H9 (cell line): Measurements from ENCODE around the gene TCN2. TPM values are rescaled to one million over a fixed set of nuclear protein-coding genes. Genes with fewer than 3 reads are reported as not detected.

Experiments used
- DNase-seq: peaks from one replicate; pipeline ENCODE4 v3.0.0-alpha.2; 2017
- H2AFZ ChIP-seq: one replicate; pipeline ENCODE4 v1.6.1; 2013; ENCODE audit warnings: mild to moderate bottlenecking, low read length, control low read depth, moderate library complexity
- H2AK5ac ChIP-seq: 2 replicates; pipeline ENCODE4 v1.6.1; 2013; ENCODE audit warnings: low read length, control low read depth, mixed read lengths; ENCODE audit not compliant: insufficient read length
- H2BK120ac ChIP-seq: one replicate; pipeline ENCODE4 v1.6.1; 2013; ENCODE audit warnings: low read depth, mild to moderate bottlenecking, low read length, control low read depth, inconsistent platforms; ENCODE audit not compliant: poor library complexity, severe bottlenecking
- H2BK12ac ChIP-seq: 2 replicates; pipeline ENCODE4 v1.6.1; 2013; ENCODE audit warnings: low read length, control low read depth, mixed read lengths, low read depth; ENCODE audit not compliant: insufficient read length
- H2BK15ac ChIP-seq: 2 replicates; pipeline ENCODE4 v1.6.1; 2013; ENCODE audit warnings: low read depth, low read length, control low read depth
- H2BK20ac ChIP-seq: one replicate; pipeline ENCODE4 v1.6.1; 2013; ENCODE audit warnings: low read depth, mild to moderate bottlenecking, low read length, control low read depth, inconsistent platforms; ENCODE audit not compliant: poor library complexity, severe bottlenecking
- H2BK5ac ChIP-seq: 2 replicates; pipeline ENCODE4 v1.6.1; 2013; ENCODE audit warnings: low read length, control low read depth, mixed read lengths; ENCODE audit not compliant: insufficient read length
- H3K14ac ChIP-seq: 2 replicates; pipeline ENCODE4 v1.6.1; 2013; ENCODE audit warnings: low read length, control low read depth; ENCODE audit not compliant: insufficient read depth
- H3K18ac ChIP-seq: 2 replicates; pipeline ENCODE4 v1.6.1; 2013; ENCODE audit warnings: low read depth, mild to moderate bottlenecking, mixed read lengths, low read length, control low read depth; ENCODE audit not compliant: insufficient read length
- H3K23ac ChIP-seq: 2 replicates; pipeline ENCODE4 v1.6.1; 2013; ENCODE audit warnings: low read length, control low read depth, mixed read lengths, low read depth; ENCODE audit not compliant: insufficient read length
- H3K23me2 ChIP-seq: 2 replicates; pipeline ENCODE4 v1.6.1; 2013; ENCODE audit warnings: low read depth, mild to moderate bottlenecking, mixed read lengths, low read length, control low read depth; ENCODE audit not compliant: insufficient read length, poor library complexity, severe bottlenecking
- H3K27ac ChIP-seq: 2 replicates; pipeline ENCODE4 v1.5.1; 2013; ENCODE audit warnings: low read length, control low read depth, mixed read lengths, low read depth; ENCODE audit not compliant: insufficient read length
- H3K27me3 ChIP-seq: 2 replicates; pipeline ENCODE4 v1.6.1; 2013; ENCODE audit warnings: low read length, control low read depth, inconsistent platforms; ENCODE audit not compliant: insufficient read depth
- H3K4ac ChIP-seq: 2 replicates; pipeline ENCODE4 v1.6.1; 2013; ENCODE audit warnings: low read depth, mild to moderate bottlenecking, control low read depth, inconsistent platforms, low read length, moderate library complexity
- H3K4me1 ChIP-seq: 2 replicates; pipeline ENCODE4 v1.6.1; 2013; ENCODE audit warnings: low read length, control low read depth, inconsistent platforms; ENCODE audit not compliant: insufficient read depth
- H3K4me2 ChIP-seq: 2 replicates; pipeline ENCODE4 v1.6.1; 2013; ENCODE audit warnings: low read length, control low read depth, mixed read lengths; ENCODE audit not compliant: insufficient read length, insufficient read depth
- H3K56ac ChIP-seq: 2 replicates; pipeline ENCODE4 v1.6.1; 2013; ENCODE audit warnings: low read depth, mild to moderate bottlenecking, mixed read lengths, low read length, control low read depth; ENCODE audit not compliant: insufficient read length
- H3K79me1 ChIP-seq: 2 replicates; pipeline ENCODE4 v1.6.1; 2013; ENCODE audit warnings: low read depth, mild to moderate bottlenecking, moderate library complexity, low read length, control low read depth, inconsistent platforms; ENCODE audit not compliant: insufficient read depth, poor library complexity, severe bottlenecking
- H3K79me2 ChIP-seq: 2 replicates; pipeline ENCODE4 v1.6.1; 2013; ENCODE audit warnings: low read length, control low read depth, inconsistent platforms; ENCODE audit not compliant: insufficient read depth
- H3K9ac ChIP-seq: 2 replicates; pipeline ENCODE4 v1.6.1; 2013; ENCODE audit warnings: low read length, control low read depth, mixed read lengths; ENCODE audit not compliant: insufficient read length; ENCODE audit errors: extremely low read depth
- H3K9me3 ChIP-seq: one replicate; pipeline ENCODE4 v1.6.1; 2013; ENCODE audit warnings: low read depth, low read length, inconsistent platforms; ENCODE audit not compliant: control insufficient read depth
- H3T11ph ChIP-seq: one replicate; pipeline ENCODE4 v1.6.1; 2013; ENCODE audit warnings: mild to moderate bottlenecking, low read length, control low read depth, inconsistent platforms
- H4K20me1 ChIP-seq: one replicate; pipeline ENCODE4 v1.6.1; 2013; ENCODE audit not compliant: control insufficient read depth, insufficient read length, insufficient read depth
- H4K5ac ChIP-seq: 2 replicates; pipeline ENCODE4 v1.6.1; 2013; ENCODE audit warnings: low read depth, mild to moderate bottlenecking, mixed read lengths, low read length, control low read depth; ENCODE audit not compliant: insufficient read length
- H4K8ac ChIP-seq: replicated peaks from 2 replicates; pipeline ENCODE4 v1.6.1; 2013; ENCODE audit warnings: low read length, control low read depth, mixed read lengths, low read depth; ENCODE audit not compliant: insufficient read length
- H4K91ac ChIP-seq: 2 replicates; pipeline ENCODE4 v1.6.1; 2013; ENCODE audit warnings: low read depth, mild to moderate bottlenecking, moderate library complexity, mixed read lengths, low read length, control low read depth; ENCODE audit not compliant: insufficient read length
- H3K27ac Mint-ChIP-seq, 3 experiments: 2 replicates in 2 of 3; 3 replicates in 1 of 3; pipeline ENCODE4 v1.8.0; 2020 to 2021; ENCODE audit warnings: mixed read lengths in 3 of 3, mild to moderate bottlenecking in 1 of 3, moderate library complexity in 1 of 3
- H3K27me3 Mint-ChIP-seq: 2 replicates; pipeline ENCODE4 v1.8.0; 2021; ENCODE audit warnings: low read depth, mild to moderate bottlenecking, moderate library complexity, mixed read lengths
- H3K36me3 Mint-ChIP-seq, 3 experiments: 2 replicates in 2 of 3; 3 replicates in 1 of 3; pipeline ENCODE4 v1.8.0; 2020 to 2021; ENCODE audit warnings: low read depth in 3 of 3, mixed read lengths in 3 of 3; ENCODE audit not compliant: insufficient read depth in 1 of 3
- H3K4me1 Mint-ChIP-seq, 2 experiments: 2 replicates each; pipeline ENCODE4 v1.8.0; 2020; ENCODE audit warnings: mixed read lengths in 2 of 2
- H3K4me3 Mint-ChIP-seq, 2 experiments: 2 replicates in 1 of 2; 3 replicates in 1 of 2; pipeline ENCODE4 v1.8.0; 2020 to 2021; ENCODE audit warnings: mild to moderate bottlenecking in 2 of 2, mixed read lengths in 2 of 2, moderate library complexity in 1 of 2
- H3K9me3 Mint-ChIP-seq, 2 experiments: 2 replicates in 1 of 2; 3 replicates in 1 of 2; pipeline ENCODE4 v1.8.0; 2020; ENCODE audit warnings: mild to moderate bottlenecking in 2 of 2, mixed read lengths in 2 of 2, moderate library complexity in 1 of 2
- WGBS: extraction: QIAGEN DNeasy Blood & Tissue Kit; methylation state at CpG from one replicate; pipeline ENCODE4 v1.1.7; 2013; ENCODE audit warnings: missing lambda C conversion rate, low lambda C conversion rate, mixed read lengths; ENCODE audit not compliant: insufficient read length; ENCODE audit errors: extremely low coverage; 5-methylcytosine and 5-hydroxymethylcytosine counted together
- total RNA-seq: library from RNA; stranded (reverse); gene quantifications from 2 replicates; pipeline ENCODE4 v1.2.1, GENCODE V29; 2021
- TF ChIP-seq, protein P1 (sequence below): fragments of 200-600 bp; sonication (generic); conservative IDR thresholded peaks from 3 replicates; pipeline ENCODE4 v1.8.0; 2021; ENCODE audit warnings: antibody characterized with exemption, mild to moderate bottlenecking

Gene TCN2
- total RNA-seq, 1 experiment from 2014 or later, result 42.2 TPM

- Histone ChIP-seq H3K4ac (no peak overlapping the region), H2AFZ (no peak overlapping the region), H3K27ac (no peak overlapping the region), H3K9ac (no peak overlapping the region), H3K27me3 (no peaks in the 10 kb centered on the region), H3K23ac (no peak overlapping the region), H3K4me2 (no peak overlapping the region), H2BK5ac (no peak overlapping the region), H3K23me2 (no peaks in the 10 kb centered on the region), H2AK5ac (no peak overlapping the region), H2BK120ac (no peak overlapping the region), H3K79me1 (no peaks in the 10 kb centered on the region), H3K14ac (0 out of 2 replicates have a peak overlapping the region, but pooled peaks have one; percentile 6), H3K79me2 (no peaks in the 10 kb centered on the region), H2BK15ac (no peak overlapping the region), H3K18ac (no peak overlapping the region), H3K4me1 (no peaks in the 10 kb centered on the region), H4K20me1 (no peaks in the 10 kb centered on the region), H4K91ac (no peak overlapping the region), H3K9me3 (no peaks in the 10 kb centered on the region), H3T11ph (no peak overlapping the region), H4K5ac (no peak overlapping the region), H2BK20ac (no peak overlapping the region), H4K8ac (no peak overlapping the region), H3K56ac (no peak overlapping the region), H2BK12ac (no peak overlapping the region)
- Mint-ChIP-seq H3K27ac (peak overlapping the region in 2 of 3 experiments; percentile 32 to 92; a peak in 4 of 7 replicates), H3K27me3 (no peaks in the 10 kb centered on the region), H3K4me3 (peak overlapping the region in 1 of 2 experiments; percentile 17; a peak in 1 of 5 replicates), H3K4me1 (peaks cover 26 to 33% of the 10 kb centered on the region in 2 experiments), H3K9me3 (no peaks in the 10 kb centered on the region), H3K36me3 (no peaks in the 10 kb centered on the region)
- TF ChIP-seq, protein P1, sequence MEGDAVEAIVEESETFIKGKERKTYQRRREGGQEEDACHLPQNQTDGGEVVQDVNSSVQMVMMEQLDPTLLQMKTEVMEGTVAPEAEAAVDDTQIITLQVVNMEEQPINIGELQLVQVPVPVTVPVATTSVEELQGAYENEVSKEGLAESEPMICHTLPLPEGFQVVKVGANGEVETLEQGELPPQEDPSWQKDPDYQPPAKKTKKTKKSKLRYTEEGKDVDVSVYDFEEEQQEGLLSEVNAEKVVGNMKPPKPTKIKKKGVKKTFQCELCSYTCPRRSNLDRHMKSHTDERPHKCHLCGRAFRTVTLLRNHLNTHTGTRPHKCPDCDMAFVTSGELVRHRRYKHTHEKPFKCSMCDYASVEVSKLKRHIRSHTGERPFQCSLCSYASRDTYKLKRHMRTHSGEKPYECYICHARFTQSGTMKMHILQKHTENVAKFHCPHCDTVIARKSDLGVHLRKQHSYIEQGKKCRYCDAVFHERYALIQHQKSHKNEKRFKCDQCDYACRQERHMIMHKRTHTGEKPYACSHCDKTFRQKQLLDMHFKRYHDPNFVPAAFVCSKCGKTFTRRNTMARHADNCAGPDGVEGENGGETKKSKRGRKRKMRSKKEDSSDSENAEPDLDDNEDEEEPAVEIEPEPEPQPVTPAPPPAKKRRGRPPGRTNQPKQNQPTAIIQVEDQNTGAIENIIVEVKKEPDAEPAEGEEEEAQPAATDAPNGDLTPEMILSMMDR, result no peak
- peak; percentile 66 for DNase-seq
- WGBS, result no CpG with 5 or more reads among the region's 10 CpGs
Measured at GRCh38 chr22:30561402-30562189, 45.4 kb upstream of the TCN2 start.
